ENCODE measurements around the gene MRPL39.

Gene MRPL39

GRCh38 chr21:25560891-25561290 lies 46.4 kb downstream of the MRPL39 start:
- TF ChIP-seq CTCF (IDR thresholded peaks at IDR 0.05; ENCODE audit: insufficient read depth, low read length, poor library complexity, severe bottlenecking), result no peak
- H3K27me3 ChIP-seq (replicated peaks; ENCODE audit: control insufficient read depth, insufficient read depth, low read length), result no peaks in the 10 kb centered on the region
- H3K4me3 ChIP-seq (replicated peaks; ENCODE audit: low read depth, low read length), result peak overlapping the region; percentile 92
- no peak for DNase-seq (ENCODE audit: extremely low read depth, insufficient read length)
- peaks cover 14% of the 10 kb centered on the region for H3K36me3 ChIP-seq (ENCODE audit: control insufficient read depth, insufficient read depth, low read length)

GRCh38 chr21:25560271-25560685 lies 47.0 kb downstream of the MRPL39 start:
- TF ChIP-seq CTCF (IDR thresholded peaks at IDR 0.05; ENCODE audit: insufficient read depth, low read length, poor library complexity, severe bottlenecking), result no peak
- Histone ChIP-seq H3K27me3 (replicated peaks; ENCODE audit: control insufficient read depth, insufficient read depth, low read length) (no peaks in the 10 kb centered on the region), H3K36me3 (ENCODE audit: control insufficient read depth, insufficient read depth, low read length) (peaks cover 10% of the 10 kb centered on the region), H3K4me3 (replicated peaks; ENCODE audit: low read depth, low read length) (peak overlapping the region; percentile 92)
- no peak for DNase-seq (ENCODE audit: extremely low read depth, insufficient read length)

DNA sequence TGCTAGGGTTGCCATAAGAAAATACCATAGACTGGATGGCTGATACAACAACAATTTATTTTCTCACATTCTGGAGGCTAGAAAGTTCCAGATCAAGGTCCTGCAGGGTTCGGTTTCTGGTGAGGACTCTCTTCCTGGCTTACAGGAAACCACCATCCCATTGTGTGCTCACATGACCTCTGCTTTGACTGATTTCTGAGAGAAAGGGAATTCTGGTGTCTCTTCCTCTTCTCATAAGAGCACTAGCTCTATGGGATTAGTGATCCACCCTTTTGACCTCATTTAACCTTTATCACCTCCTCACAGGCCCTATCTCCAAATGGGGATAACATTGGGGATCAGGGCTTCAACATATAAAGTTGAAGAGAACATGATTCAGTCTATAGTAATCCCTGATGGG lies 47.5 kb downstream of the MRPL39 start:
- Histone ChIP-seq H3K36me3 (ENCODE audit: control insufficient read depth, insufficient read depth, low read length) (peaks cover 7% of the 10 kb centered on the region), H3K27me3 (replicated peaks; ENCODE audit: control insufficient read depth, insufficient read depth, low read length) (no peaks in the 10 kb centered on the region), H3K4me3 (replicated peaks; ENCODE audit: low read depth, low read length) (no peak overlapping the region)
- DNase-seq (ENCODE audit: extremely low read depth, insufficient read length), result no peak
- TF ChIP-seq CTCF (IDR thresholded peaks at IDR 0.05; ENCODE audit: insufficient read depth, low read length, poor library complexity, severe bottlenecking), result no peak

DNA sequence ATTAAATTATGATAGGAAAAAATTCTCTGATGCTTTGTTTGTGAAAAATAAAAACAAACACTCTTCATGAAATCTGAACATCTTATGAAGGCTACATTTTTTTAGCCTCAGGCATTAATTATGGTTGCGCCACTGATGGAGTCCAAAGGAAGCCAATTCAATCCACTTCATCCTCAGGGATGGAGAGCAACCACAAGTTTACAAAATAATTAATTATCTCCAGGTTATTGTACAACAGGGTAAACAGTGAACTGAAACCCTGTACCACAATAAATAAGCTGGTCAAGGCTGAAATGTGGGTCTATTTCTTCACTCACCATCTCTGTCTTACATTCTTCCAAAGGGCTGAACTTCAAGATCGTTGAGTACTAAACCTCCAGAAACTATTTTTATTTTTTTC lies 49.2 kb downstream of the MRPL39 start:
- TF ChIP-seq CTCF (IDR thresholded peaks at IDR 0.05; ENCODE audit: insufficient read depth, low read length, poor library complexity, severe bottlenecking), result no peak
- H3K36me3 ChIP-seq (ENCODE audit: control insufficient read depth, insufficient read depth, low read length), result no peaks in the 10 kb centered on the region
- H3K27me3 ChIP-seq (replicated peaks; ENCODE audit: control insufficient read depth, insufficient read depth, low read length), result no peaks in the 10 kb centered on the region
- no peak overlapping the region for H3K4me3 ChIP-seq (replicated peaks; ENCODE audit: low read depth, low read length)
- DNase-seq (ENCODE audit: extremely low read depth, insufficient read length), result no peak

GRCh38 chr21:25557180-25557579 lies 50.1 kb downstream of the MRPL39 start:
- H3K36me3 ChIP-seq (ENCODE audit: control insufficient read depth, insufficient read depth, low read length), result no peaks in the 10 kb centered on the region
- H3K27me3 ChIP-seq (replicated peaks; ENCODE audit: control insufficient read depth, insufficient read depth, low read length), result no peaks in the 10 kb centered on the region
- DNase-seq (ENCODE audit: extremely low read depth, insufficient read length), result no peak
- no peak overlapping the region for H3K4me3 ChIP-seq (replicated peaks; ENCODE audit: low read depth, low read length)
- TF ChIP-seq CTCF (IDR thresholded peaks at IDR 0.05; ENCODE audit: insufficient read depth, low read length, poor library complexity, severe bottlenecking), result no peak

- no peak for TF ChIP-seq CTCF (IDR thresholded peaks at IDR 0.05; ENCODE audit: insufficient read depth, low read length, poor library complexity, severe bottlenecking)
- no peaks in the 10 kb centered on the region for H3K36me3 ChIP-seq (ENCODE audit: control insufficient read depth, insufficient read depth, low read length)
- H3K27me3 ChIP-seq (replicated peaks; ENCODE audit: control insufficient read depth, insufficient read depth, low read length), result no peaks in the 10 kb centered on the region
- H3K4me3 ChIP-seq (replicated peaks; ENCODE audit: low read depth, low read length), result no peak overlapping the region
- no peak for DNase-seq (ENCODE audit: extremely low read depth, insufficient read length)
These were observed 51.2 kb downstream of the MRPL39 start for GRCh38 chr21:25556091-25556490.
